Astrocyte of the cerebellum (primary cell): Measurements from ENCODE around the gene DNAJB13.

Source experiments
- DNase-seq: peaks from one replicate; pipeline ENCODE4 v3.0.0-alpha.2; 2011; ENCODE audit warnings: low read depth
- H3K4me3 ChIP-seq: 2 replicates; pipeline ENCODE4 v1.5.1; 2011; ENCODE audit warnings: mild to moderate bottlenecking, low read depth, low read length, moderate library complexity
- CTCF ChIP-seq: IDR thresholded peaks from 2 replicates; pipeline ENCODE4 v1.5.1; 2012; ENCODE audit warnings: low read length, low read depth, moderate library complexity, mild to moderate bottlenecking; ENCODE audit errors: missing control alignments
- in situ Hi-C: cut with HindIII; loops from 2 replicates; pipeline ENCODE4 v1.10.0; 2017; ENCODE audit warnings: low sequenced_read_pairs

The DNAJB13 gene

GRCh38 chr11:73950869-73951710 lies at the start of gene DNAJB13:
DNAJB13 (plus strand) TSS chr11:73951026; CDS start chr11:73951070, 44 bp downstream.
- in situ Hi-C loops: no loop called here
- DNase-seq: no peak
- no peak within 1 kb of the TSS for H3K4me3 ChIP-seq
- no peak for TF ChIP-seq CTCF

- H3K4me3 ChIP-seq: no peak overlapping the region
- TF ChIP-seq CTCF: no peak
- in situ Hi-C loops: no loop called here
- DNase-seq: no peak
Measured at GRCh38 chr11:73902303-73902702, 48.5 kb upstream of the DNAJB13 start.

- in situ Hi-C loops: no loop called here
- peak; percentile 20 for TF ChIP-seq CTCF
- DNase-seq: no peak
- no peak overlapping the region for H3K4me3 ChIP-seq
Measured at GRCh38 chr11:73907191-73907590, 43.6 kb upstream of the DNAJB13 start.

GRCh38 chr11:73912026-73912425 lies 38.8 kb upstream of the DNAJB13 start:
- no peak overlapping the region for H3K4me3 ChIP-seq
- TF ChIP-seq CTCF: no peak
- DNase-seq: no peak
- in situ Hi-C loops: no loop called here

GRCh38 chr11:73913472-73913871 lies 37.4 kb upstream of the DNAJB13 start:
- no peak for DNase-seq
- H3K4me3 ChIP-seq: no peak overlapping the region
- no peak for TF ChIP-seq CTCF
- in situ Hi-C loops: no loop called here

- in situ Hi-C loops: no loop called here
- TF ChIP-seq CTCF: no peak
Measured at GRCh38 chr11:73914284-73914683, 36.5 kb upstream of the DNAJB13 start.

More at GRCh38 chr11:73914284-73914683, 36.5 kb upstream of the DNAJB13 start:
- H3K4me3 ChIP-seq: no peak overlapping the region
- no peak for DNase-seq
